Endodermal cell (in vitro differentiated cells): ENCODE data around the gene CRISP1. TPM values are rescaled to one million over a fixed set of nuclear protein-coding genes. Genes with fewer than 3 reads are reported as not detected.

Experiments used
- DNase-seq: peaks from one replicate; pipeline ENCODE4 v3.0.0-alpha.2; 2017
- H3K27ac ChIP-seq: 2 replicates; pipeline ENCODE4 v1.5.1; 2013; ENCODE audit warnings: mild to moderate bottlenecking, low read depth, low read length, moderate library complexity
- H3K27me3 ChIP-seq: 2 replicates; pipeline ENCODE4 v1.6.1; 2013; ENCODE audit warnings: mild to moderate bottlenecking, low read length, moderate library complexity; ENCODE audit not compliant: insufficient read depth, control insufficient read depth, poor library complexity, severe bottlenecking
- H3K36me3 ChIP-seq: 2 replicates; pipeline ENCODE4 v1.7.0; 2013; ENCODE audit warnings: mild to moderate bottlenecking, low read length, moderate library complexity; ENCODE audit not compliant: control insufficient read depth, insufficient read depth
- H3K4me1 ChIP-seq: one replicate; pipeline ENCODE4 v1.7.0; 2013; ENCODE audit warnings: low read length; ENCODE audit not compliant: control insufficient read depth, insufficient read depth
- H3K4me3 ChIP-seq: 2 replicates; pipeline ENCODE4 v1.5.1; 2013; ENCODE audit warnings: mild to moderate bottlenecking, low read length, moderate library complexity
- H3K9ac ChIP-seq: 2 replicates; pipeline ENCODE4 v1.6.1; 2013; ENCODE audit warnings: mild to moderate bottlenecking, low read length, moderate library complexity; ENCODE audit not compliant: poor library complexity, severe bottlenecking; ENCODE audit errors: extremely low read depth
- H3K9me3 ChIP-seq: 2 replicates; pipeline ENCODE4 v1.6.1; 2013; ENCODE audit warnings: mild to moderate bottlenecking, low read length, moderate library complexity; ENCODE audit not compliant: control insufficient read depth
- H3K27ac Mint-ChIP-seq: 2 replicates; pipeline ENCODE4 v1.8.0; 2020; ENCODE audit warnings: mixed read lengths
- H3K27me3 Mint-ChIP-seq: 2 replicates; pipeline ENCODE4 v1.8.0; 2021; ENCODE audit warnings: mild to moderate bottlenecking, mixed read lengths; ENCODE audit not compliant: insufficient read depth
- H3K36me3 Mint-ChIP-seq: 2 replicates; pipeline ENCODE4 v1.8.0; 2020; ENCODE audit warnings: low read depth, mixed read lengths
- H3K4me1 Mint-ChIP-seq: 2 replicates; pipeline ENCODE4 v1.8.0; 2020; ENCODE audit warnings: mixed read lengths
- H3K4me3 Mint-ChIP-seq: 2 replicates; pipeline ENCODE4 v1.8.0; 2020; ENCODE audit warnings: mild to moderate bottlenecking, moderate library complexity, mixed read lengths
- H3K9me3 Mint-ChIP-seq: 2 replicates; pipeline ENCODE4 v1.8.0; 2020; ENCODE audit warnings: mild to moderate bottlenecking, mixed read lengths
- CTCF ChIP-seq: fragments of 200-600 bp; sonication (generic); conservative IDR thresholded peaks from 2 replicates; pipeline ENCODE4 v1.5.0; 2021; ENCODE audit warnings: antibody characterized with exemption, mild to moderate bottlenecking
- whole genome bisulfite sequencing, 2 experiments: methylation state at CpG; one replicate each; pipeline versions ENCODE4 v1.1.5 to v1.1.7; 2013; ENCODE audit warnings: missing lambda C conversion rate in 2 of 2, mixed read lengths in 1 of 2; ENCODE audit not compliant: insufficient coverage in 1 of 2, insufficient read length in 1 of 2; 5-methylcytosine and 5-hydroxymethylcytosine counted together
- total RNA-seq, 2 donors: library from RNA; stranded (reverse); fragmentation: NEBNext Ultra II Directional in 1 of 2; extraction: Animal tissue kit (Norgen Biotek cat#: 25700) in 1 of 2; gene quantifications; 2 replicates in 1 of 2; 3 replicates in 1 of 2; pipeline ENCODE4 v1.2.1, GENCODE V29; 2021

CRISP1 gene
- total RNA-seq, 2 donors from 2014 or later, result not detected

GRCh38 chr6:49787176-49787575 lies 79.2 kb downstream of the CRISP1 start, which contains the start of gene PGK2:
Gene PGK2 (minus strand): TSS chr6:49787285. CDS start chr6:49787187, 98 bp downstream.
- H3K27me3 ChIP-seq, result no peaks in the 10 kb centered on the region
- no peaks in the 10 kb centered on the region for H3K27me3 Mint-ChIP-seq
- WGBS, 2 experiments, result 88 to 91% methylated on average over 5 to 8 of the region's 8 CpGs
- H3K27ac Mint-ChIP-seq, result no peak within 1 kb of the TSS
- no peak within 1 kb of the TSS for H3K27ac ChIP-seq
- H3K4me1 Mint-ChIP-seq, result no peaks in the 10 kb centered on the region
- no peaks in the 10 kb centered on the region for H3K36me3 ChIP-seq
- H3K9ac ChIP-seq, result no peak within 1 kb of the TSS
- H3K9me3 Mint-ChIP-seq, result no peaks in the 10 kb centered on the region
- no peaks in the 10 kb centered on the region for H3K4me1 ChIP-seq
- TF ChIP-seq CTCF, result no peak
- DNase-seq, result peak; percentile 90
- H3K4me3 ChIP-seq, result no peak within 1 kb of the TSS
- H3K9me3 ChIP-seq, result no peaks in the 10 kb centered on the region
- no peak within 1 kb of the TSS for H3K4me3 Mint-ChIP-seq
- no peaks in the 10 kb centered on the region for H3K36me3 Mint-ChIP-seq

GRCh38 chr6:49784272-49784671 lies 82.1 kb downstream of the CRISP1 start:
- no peak overlapping the region for H3K4me3 Mint-ChIP-seq
- Histone ChIP-seq H3K27ac (no peak overlapping the region), H3K4me1 (no peaks in the 10 kb centered on the region), H3K9me3 (no peaks in the 10 kb centered on the region), H3K4me3 (no peak overlapping the region), H3K27me3 (no peaks in the 10 kb centered on the region), H3K9ac (no peak overlapping the region), H3K36me3 (no peaks in the 10 kb centered on the region)
- no peaks in the 10 kb centered on the region for H3K27me3 Mint-ChIP-seq
- TF ChIP-seq CTCF, result no peak
- H3K9me3 Mint-ChIP-seq, result no peaks in the 10 kb centered on the region
- no peak overlapping the region for H3K27ac Mint-ChIP-seq
- DNase-seq, result no peak
- no peaks in the 10 kb centered on the region for H3K4me1 Mint-ChIP-seq
- no peaks in the 10 kb centered on the region for H3K36me3 Mint-ChIP-seq

Other genes with a start within 250 kb of the CRISP1 start
- not detected for gene RHAG, start 229.7 kb downstream of the CRISP1 start, total RNA-seq
- gene CRISP2, start 153.0 kb downstream of the CRISP1 start, total RNA-seq, result not detected
- not detected for gene CRISP3, start 122.1 kb downstream of the CRISP1 start, total RNA-seq
- gene PGK2, start 79.2 kb downstream of the CRISP1 start, total RNA-seq, result not detected
- gene DEFB114, start 97.6 kb upstream of the CRISP1 start, total RNA-seq, result not detected
- not detected for gene DEFB113, start 103.1 kb upstream of the CRISP1 start, total RNA-seq
- gene DEFB110, start 155.5 kb upstream of the CRISP1 start, total RNA-seq, result not detected
- not detected for gene DEFB112, start 183.4 kb upstream of the CRISP1 start, total RNA-seq